ES-I3 (cell line): ENCODE data around the gene CDCA3.
"Not testable (repeated sequence)": the region's sequence is repeated elsewhere in the genome, so short reads cannot be mapped to it uniquely, and the experiment has no call there.

ENCODE experiments used
- H3K36me3 ChIP-seq: 2 replicates; pipeline ENCODE4 v1.6.1; 2013; ENCODE audit warnings: mild to moderate bottlenecking, low read length, control low read depth, moderate library complexity; ENCODE audit not compliant: insufficient read depth
- H3K4me1 ChIP-seq: 2 replicates; pipeline ENCODE4 v1.6.1; 2013; ENCODE audit warnings: mild to moderate bottlenecking, control low read depth, low read length; ENCODE audit not compliant: insufficient read depth
- H3K9ac ChIP-seq: 2 replicates; pipeline ENCODE4 v1.6.1; 2013; ENCODE audit warnings: low read depth, mild to moderate bottlenecking, low read length, moderate library complexity
- H3K9me3 ChIP-seq: 2 replicates; pipeline ENCODE4 v1.6.1; 2013; ENCODE audit warnings: mild to moderate bottlenecking, low read length, moderate library complexity; ENCODE audit not compliant: control insufficient read depth, insufficient read depth

The CDCA3 gene

DNA sequence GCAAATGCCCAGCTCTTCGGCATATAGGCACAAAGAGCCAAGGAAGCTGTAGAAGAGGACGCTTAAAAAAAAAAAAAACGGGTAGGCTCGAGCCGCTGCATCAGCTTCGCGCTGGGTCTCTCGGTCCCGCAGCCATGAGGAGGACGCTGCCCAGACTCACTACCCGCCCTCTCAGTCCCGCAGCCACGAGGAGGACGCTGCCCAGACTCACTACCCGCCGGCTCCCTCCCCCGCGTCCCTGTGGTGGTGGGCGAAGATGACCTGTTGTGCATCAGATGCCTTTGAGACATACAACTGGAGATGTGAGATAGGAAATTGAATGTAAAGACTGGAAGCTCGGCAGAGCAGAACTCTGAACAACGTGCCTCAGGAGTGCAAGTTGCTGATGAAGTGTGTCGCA, 33.5 kb upstream of the CDCA3 start:
- 0 out of 2 replicates have a peak, but pooled peaks cover under 1% of the 10 kb centered on the region for H3K36me3 ChIP-seq
- no peaks in the 10 kb centered on the region for H3K9me3 ChIP-seq
- H3K4me1 ChIP-seq = peaks cover 23% of the 10 kb centered on the region
- no peak overlapping the region for H3K9ac ChIP-seq

DNA sequence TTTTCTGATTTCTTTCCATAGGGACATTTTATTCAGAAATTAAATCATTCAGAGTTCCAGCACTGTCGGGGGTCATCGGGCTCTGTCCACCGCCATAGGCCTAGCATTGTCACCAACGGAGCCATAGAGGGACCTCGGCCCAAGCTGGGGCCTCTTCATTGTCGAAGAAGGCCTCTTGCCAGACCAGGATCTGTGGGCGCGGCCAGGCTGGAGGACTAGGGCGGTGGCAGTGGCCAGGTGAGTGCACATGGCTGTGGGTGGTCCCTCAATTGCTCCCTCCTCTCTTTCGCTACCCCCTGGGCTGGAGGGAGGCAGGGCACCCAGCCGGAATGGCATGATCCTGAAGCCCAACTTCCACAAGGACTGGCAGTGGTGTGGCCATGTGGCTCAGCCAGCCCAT, 32.6 kb upstream of the CDCA3 start:
- Histone ChIP-seq H3K4me1 (peaks cover 23% of the 10 kb centered on the region), H3K9ac (no peak overlapping the region), H3K36me3 (no peaks in the 10 kb centered on the region), H3K9me3 (no peaks in the 10 kb centered on the region)

DNA sequence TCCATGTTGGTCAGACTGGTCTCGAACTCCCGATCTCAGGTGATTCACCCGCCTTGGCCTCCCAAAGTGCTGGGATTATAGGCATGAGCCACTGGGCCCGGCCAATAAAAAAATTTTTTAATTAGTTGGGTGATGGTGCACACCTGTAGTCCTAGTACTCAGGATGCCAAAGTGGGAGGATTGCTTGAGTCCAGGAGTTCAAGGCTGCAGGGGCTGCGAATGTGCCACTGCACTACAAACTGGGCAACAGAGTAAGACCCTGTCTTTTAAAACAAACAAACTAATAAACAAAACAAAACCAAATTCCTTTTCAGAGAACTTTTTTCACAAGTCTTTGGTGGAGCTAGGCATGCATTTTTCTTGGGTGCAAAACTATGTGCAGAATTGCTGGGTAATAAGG, 32.2 kb upstream of the CDCA3 start:
- Histone ChIP-seq H3K36me3 (no peaks in the 10 kb centered on the region), H3K9me3 (no peaks in the 10 kb centered on the region), H3K4me1 (peaks cover 18% of the 10 kb centered on the region), H3K9ac (no peak overlapping the region)

DNA sequence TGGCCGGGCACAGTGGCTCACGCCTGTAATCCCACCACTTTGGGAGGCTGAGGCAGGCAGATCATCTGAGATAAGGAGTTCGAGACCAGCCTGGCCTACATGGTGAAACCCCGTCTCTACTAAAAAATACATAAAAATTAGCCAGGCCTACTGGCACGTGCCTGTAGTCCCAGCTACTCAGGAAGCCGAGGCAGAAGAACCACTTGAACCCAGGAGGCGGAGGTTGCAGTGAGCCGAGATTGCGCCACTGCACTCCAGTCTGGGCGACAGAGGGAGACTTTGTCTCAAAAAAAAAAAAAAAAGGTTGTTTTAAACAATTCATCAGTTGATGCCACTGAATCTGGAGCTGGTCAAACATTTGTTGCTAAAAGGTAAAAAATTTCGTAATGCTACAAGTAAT, 28.7 kb upstream of the CDCA3 start:
- not testable (repeated sequence) for H3K9ac ChIP-seq, H3K36me3 ChIP-seq, H3K4me1 ChIP-seq, H3K9me3 ChIP-seq

DNA sequence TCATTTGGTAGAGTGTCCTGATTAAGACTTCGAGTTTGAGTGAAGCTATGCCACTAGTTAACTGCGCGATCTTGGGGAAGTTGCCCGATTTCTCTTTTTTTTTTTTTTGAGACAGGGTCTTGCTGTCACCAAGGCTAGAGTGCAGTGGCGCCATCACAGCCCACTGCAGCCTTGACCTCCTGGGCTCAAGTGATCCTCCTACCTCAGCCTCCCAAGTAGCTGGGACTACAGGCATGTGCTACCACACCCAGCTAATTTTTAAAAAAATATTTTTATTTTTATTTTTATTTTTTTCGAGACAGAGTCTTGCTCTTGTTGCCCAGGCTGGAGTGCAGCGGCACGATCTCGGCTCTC, 22.9 kb upstream of the CDCA3 start:
- H3K4me1 ChIP-seq, H3K9me3 ChIP-seq, H3K36me3 ChIP-seq: not testable (repeated sequence)
- H3K9ac ChIP-seq = peak overlapping the region; percentile 79

DNA sequence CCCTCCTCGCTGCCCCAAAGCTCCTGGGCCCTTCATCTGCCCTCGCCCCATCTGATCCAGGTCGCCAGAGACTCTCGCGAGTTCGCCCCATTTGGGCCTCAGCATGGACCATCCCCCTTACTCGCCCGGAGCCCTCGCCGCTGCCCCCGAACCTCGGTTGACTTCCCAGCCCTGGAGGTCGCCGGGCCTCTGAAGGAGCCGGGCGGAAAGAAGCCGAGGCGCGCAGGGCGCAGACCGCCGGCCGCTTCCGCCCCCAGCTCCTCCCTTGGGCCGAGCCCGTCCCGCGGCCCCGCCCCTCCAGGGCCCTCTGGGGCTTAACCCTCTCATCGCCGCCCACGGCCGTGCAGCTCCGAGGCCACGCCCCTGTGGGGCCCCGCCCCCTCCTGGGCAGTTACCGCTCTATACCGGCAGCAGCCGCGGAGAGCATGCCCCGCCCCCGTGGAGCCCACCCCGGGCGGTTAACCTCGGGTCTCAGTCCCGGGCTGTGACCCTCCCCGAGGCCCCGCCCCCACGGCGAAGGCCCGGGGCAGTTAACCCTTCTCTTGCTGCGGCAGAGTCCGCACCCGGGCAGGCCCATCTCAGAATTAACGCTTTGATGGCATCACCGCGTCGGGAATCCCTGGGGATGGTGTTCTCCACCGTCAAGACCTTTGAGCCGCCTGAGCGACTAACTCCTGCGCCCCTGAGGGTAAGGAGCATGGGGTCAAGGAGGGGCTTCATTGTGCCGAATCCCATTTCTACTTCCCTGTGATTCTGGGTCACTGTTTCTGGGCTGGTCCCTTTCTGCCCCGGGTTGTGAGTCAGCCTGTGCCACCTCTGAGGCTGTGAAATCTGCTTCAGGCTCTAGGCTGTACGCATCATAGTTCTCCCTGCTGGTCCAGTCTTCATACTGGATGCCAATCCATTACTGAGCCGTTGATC, 22.3 kb upstream of the CDCA3 start, which contains the start of gene SPSB2:
SPSB2 (minus strand) TSS at position 210 of the 921 bp plus-strand sequence. CDS start 402 bp downstream, outside the sequence.
- Histone ChIP-seq H3K9me3 (no peaks in the 10 kb centered on the region), H3K36me3 (peaks cover 7% of the 10 kb centered on the region), H3K9ac (peak within 1 kb of the TSS; percentile 82), H3K4me1 (peaks cover 5% of the 10 kb centered on the region; the same call in 1 of the 2 replicates)

DNA sequence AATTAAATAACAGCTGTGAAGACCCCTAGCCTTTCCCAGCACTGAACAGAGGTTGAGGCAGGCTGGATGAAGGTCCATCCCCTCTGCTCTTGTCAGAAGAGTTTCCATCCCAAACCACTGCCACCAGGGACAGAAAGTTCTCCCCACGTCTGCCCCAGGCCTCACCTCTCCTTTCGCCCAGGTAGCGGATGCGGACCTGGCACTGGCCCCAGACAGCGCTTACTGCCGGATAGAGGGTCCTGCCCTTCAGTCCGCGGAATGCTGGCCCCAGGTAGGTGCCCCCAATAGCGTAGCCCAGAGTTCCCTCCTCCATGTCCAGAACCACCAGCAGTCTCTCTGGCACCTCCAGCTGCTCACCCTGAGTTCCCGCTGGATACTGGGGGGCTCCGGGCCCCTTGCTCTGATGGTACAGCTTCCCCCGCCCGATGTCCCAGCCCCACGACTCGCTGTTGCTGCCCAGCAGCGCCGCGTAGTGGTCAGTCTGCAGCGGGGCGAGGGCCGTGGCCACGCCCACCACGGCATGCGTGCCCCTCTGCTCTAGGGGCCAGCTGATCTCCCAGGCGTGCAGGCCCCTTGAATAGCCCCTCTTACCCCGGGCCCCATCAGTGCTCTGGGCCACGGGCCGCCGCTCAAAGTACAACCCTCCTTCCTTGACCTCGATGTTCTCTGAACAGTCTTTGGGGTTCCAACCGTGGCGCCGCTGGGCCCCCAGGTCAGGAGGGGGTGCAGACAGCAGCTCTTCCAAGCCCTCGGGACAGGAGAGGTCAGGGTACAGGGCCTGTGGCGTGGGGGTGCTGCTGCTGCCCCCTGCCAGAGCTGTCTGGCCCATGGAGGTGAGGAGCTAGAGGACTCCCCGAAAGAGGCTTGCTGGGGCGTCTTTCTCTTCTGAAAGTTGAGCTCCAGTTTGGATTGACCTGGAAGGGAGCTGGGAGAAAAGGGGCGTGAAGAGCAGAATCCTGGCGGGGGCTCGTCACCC, 21.3 kb upstream of the CDCA3 start:
- H3K36me3 ChIP-seq = peaks cover 7% of the 10 kb centered on the region
- peak overlapping the region; percentile 82 for H3K9ac ChIP-seq
- H3K4me1 ChIP-seq = peaks cover 5% of the 10 kb centered on the region; the same call in 1 of the 2 replicates
- no peaks in the 10 kb centered on the region for H3K9me3 ChIP-seq

DNA sequence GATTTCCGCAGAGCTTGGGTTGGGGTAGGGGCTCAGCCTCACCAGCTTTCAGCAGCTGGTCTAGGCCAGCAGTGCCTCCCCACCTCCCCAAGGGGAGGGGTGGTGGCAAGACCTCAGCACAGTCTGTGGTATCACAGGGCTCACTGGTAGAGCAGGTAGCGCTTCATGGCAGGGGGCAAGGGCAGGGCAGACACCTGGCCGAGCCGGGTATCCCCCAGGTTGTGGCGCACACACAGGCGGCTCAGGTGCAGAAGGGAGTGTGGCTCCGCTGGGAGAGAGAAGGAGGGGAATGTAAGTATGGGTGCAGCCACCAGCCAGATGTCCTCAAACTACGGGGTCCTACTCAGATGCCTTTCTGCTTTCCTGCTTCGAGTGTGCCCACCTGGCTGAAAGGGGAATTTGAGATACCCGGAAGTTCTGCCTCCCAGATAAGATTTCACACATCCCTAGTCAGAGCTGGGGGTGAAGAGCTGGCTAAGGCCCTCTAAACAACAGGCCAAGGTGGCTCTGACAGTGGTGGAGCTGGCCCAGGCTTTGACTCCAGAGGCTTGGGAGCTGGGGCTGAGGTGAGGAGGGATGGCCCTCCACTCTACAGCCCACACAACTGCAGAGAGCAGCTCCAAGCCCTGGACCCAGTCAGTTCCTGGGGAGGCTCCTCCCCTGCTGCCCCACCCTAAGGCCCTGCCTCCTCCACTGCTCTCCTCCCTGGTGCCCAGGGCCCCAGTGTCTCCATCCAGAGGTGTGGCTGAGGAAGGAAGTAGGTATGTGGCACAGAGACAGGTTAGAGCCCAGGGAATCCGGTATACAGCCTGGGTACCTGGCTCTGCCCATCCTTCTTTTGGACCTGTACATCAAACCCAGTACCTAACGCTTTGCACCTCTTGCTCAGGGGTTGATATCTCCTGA, 20.2 kb upstream of the CDCA3 start:
- Histone ChIP-seq H3K4me1 (peaks cover 5% of the 10 kb centered on the region; the same call in 1 of the 2 replicates), H3K9ac (peak overlapping the region; percentile 82), H3K36me3 (peaks cover 7% of the 10 kb centered on the region; the same call in 1 of the 2 replicates), H3K9me3 (no peaks in the 10 kb centered on the region)

DNA sequence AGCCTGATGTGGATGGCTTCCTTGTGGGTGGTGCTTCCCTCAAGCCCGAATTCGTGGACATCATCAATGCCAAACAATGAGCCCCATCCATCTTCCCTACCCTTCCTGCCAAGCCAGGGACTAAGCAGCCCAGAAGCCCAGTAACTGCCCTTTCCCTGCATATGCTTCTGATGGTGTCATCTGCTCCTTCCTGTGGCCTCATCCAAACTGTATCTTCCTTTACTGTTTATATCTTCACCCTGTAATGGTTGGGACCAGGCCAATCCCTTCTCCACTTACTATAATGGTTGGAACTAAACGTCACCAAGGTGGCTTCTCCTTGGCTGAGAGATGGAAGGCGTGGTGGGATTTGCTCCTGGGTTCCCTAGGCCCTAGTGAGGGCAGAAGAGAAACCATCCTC, 19.2 kb upstream of the CDCA3 start:
- H3K9me3 ChIP-seq, H3K9ac ChIP-seq, H3K36me3 ChIP-seq: not testable (repeated sequence)
- H3K4me1 ChIP-seq = peaks cover 11% of the 10 kb centered on the region

DNA sequence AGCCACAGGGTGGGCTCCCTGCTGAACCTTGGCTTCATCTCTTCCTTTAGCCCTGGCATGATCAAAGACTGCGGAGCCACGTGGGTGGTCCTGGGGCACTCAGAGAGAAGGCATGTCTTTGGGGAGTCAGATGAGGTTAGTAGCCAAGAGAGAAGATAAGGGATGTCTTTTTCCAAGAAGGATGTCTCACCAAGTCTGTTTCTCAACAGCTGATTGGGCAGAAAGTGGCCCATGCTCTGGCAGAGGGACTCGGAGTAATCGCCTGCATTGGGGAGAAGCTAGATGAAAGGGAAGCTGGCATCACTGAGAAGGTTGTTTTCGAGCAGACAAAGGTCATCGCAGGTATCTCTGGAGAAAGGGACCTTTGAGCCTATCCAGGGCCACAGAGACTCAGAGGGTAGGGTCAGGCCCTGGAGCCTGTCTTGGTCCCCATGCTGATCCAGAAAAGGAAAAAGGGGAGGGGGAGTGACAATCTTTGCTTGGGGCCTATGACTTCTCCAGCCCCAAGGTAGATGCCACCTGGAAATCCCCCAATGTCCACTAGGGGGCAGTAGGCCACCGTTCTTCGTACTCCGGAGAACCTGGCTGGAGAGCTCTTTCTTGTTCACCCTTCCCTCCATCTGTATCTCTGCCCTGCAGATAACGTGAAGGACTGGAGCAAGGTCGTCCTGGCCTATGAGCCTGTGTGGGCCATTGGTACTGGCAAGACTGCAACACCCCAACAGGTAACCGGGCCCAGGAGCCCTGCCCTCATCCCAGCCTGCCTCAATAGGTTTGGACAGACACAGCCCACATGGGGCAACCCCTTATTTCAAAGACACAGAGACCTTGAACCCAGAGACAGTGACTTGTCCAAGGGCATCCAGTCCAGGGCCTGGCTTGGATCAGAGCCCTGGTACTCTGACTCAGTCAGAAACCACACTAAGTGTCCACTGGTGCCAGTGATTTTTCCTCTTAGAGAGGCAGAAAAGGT, 18.2 kb upstream of the CDCA3 start:
- Histone ChIP-seq H3K4me1 (peaks cover 11% of the 10 kb centered on the region), H3K36me3 (peaks cover 9% of the 10 kb centered on the region), H3K9ac (peak overlapping the region; percentile 69; the same call in 1 of the 2 replicates), H3K9me3 (no peaks in the 10 kb centered on the region)

DNA sequence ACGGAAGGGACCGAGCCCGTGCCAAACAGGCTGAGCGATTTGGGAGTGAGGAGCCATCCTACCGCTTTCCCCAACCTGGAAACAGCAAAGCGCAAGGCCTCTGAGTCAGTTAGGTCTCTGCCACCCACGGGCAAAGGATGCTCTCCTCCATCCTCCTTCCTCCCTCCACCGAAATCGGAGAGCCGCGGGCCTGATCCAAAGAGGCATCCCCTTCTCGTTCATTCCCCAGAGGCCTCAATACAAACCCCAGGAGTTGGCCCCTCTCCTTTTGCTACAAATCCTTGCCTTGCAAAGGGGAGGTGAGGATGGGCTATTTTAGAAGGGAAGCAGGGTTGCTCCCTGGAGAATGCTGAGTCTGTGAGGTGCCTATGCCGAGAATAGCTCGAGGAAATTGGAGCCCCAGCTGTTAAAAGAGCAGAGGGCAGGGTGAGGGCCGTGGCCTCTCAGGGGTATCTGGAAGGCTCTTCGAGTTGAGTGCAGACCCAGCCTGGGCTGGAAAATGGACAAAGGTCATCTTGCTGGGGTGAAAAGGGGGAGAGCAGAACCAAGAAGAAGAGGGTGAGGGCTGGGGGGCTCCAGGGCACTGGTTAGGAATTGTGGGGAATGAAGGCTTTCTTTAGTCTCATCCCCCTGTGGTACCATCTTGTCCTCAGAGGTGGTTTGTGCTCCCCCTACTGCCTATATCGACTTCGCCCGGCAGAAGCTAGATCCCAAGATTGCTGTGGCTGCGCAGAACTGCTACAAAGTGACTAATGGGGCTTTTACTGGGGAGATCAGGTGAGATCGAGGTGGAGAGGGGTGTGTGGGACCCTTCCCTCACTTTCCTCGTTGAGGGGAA, 17.3 kb upstream of the CDCA3 start:
- Histone ChIP-seq H3K36me3 (peaks cover 9% of the 10 kb centered on the region), H3K9ac (peak overlapping the region; percentile 69), H3K9me3 (no peaks in the 10 kb centered on the region), H3K4me1 (peaks cover 11% of the 10 kb centered on the region)
